HG03575 (cell line): Measurements from ENCODE around the gene GPR161.

Experiments
- ATAC-seq: cut with Tn5 transposase; IDR thresholded peaks from one replicate; pipeline ENCODE4 v1.9.1; 2021; ENCODE audit not compliant: unreplicated experiment, insufficient number of reproducible peaks, low FRiP score; ENCODE audit errors: extremely low read depth

Gene GPR161

GRCh38 chr1:168151935-168152334 lies 15.2 kb upstream of the GPR161 start:
- ATAC-seq = no peak

- ATAC-seq = no peak
Measured at GRCh38 chr1:168150283-168150682, 13.6 kb upstream of the GPR161 start.

GRCh38 chr1:168148916-168149315 lies 12.2 kb upstream of the GPR161 start:
- no peak for ATAC-seq

GRCh38 chr1:168146626-168147025 lies 9.9 kb upstream of the GPR161 start:
- no peak for ATAC-seq

GRCh38 chr1:168146160-168146539 lies 9.4 kb upstream of the GPR161 start:
- no peak for ATAC-seq

GRCh38 chr1:168145184-168146159 lies 8.7 kb upstream of the GPR161 start:
- ATAC-seq = peak; percentile 67

- no peak for ATAC-seq
Measured at GRCh38 chr1:168141871-168142385, 5.2 kb upstream of the GPR161 start.

GRCh38 chr1:168139070-168139469 lies 2.3 kb upstream of the GPR161 start:
- ATAC-seq = no peak

GRCh38 chr1:168138134-168138533 lies 1.4 kb upstream of the GPR161 start:
- no peak for ATAC-seq

- ATAC-seq = no peak
Measured at GRCh38 chr1:168137515-168137821, 738 bp upstream of the GPR161 start.

GRCh38 chr1:168135921-168136708 lies 615 bp downstream of the GPR161 start:
- no peak for ATAC-seq

GRCh38 chr1:168135116-168135920 lies 1.4 kb downstream of the GPR161 start:
- no peak for ATAC-seq

- ATAC-seq = no peak
Measured at GRCh38 chr1:168134642-168135041, 2.1 kb downstream of the GPR161 start.

GRCh38 chr1:168134132-168134531 lies 2.6 kb downstream of the GPR161 start:
- ATAC-seq = no peak

GRCh38 chr1:168129933-168130332 lies 6.8 kb downstream of the GPR161 start:
- ATAC-seq = no peak

GRCh38 chr1:168127503-168127902 lies 9.2 kb downstream of the GPR161 start:
- ATAC-seq = no peak

- no peak for ATAC-seq
Measured at GRCh38 chr1:168125051-168125450, 11.7 kb downstream of the GPR161 start.

- ATAC-seq = no peak
Measured at GRCh38 chr1:168121401-168122011, 15.2 kb downstream of the GPR161 start.

GRCh38 chr1:168119750-168120149 lies 17.0 kb downstream of the GPR161 start:
- ATAC-seq = no peak
